SJSA1 (cell line): ENCODE data around the gene EMILIN1. TPM values are rescaled to one million over a fixed set of nuclear protein-coding genes. Genes with fewer than 3 reads are reported as not detected.
"Not testable (repeated sequence)": the region's sequence is repeated elsewhere in the genome, so short reads cannot be mapped to it uniquely, and the experiment has no call there.

Experiments
- DNase-seq, 2 experiments: peaks; one replicate each; pipeline ENCODE4 v3.0.0-alpha.2; 2015 to 2020; ENCODE audit warnings: low spot score in 2 of 2, low read depth in 1 of 2
- H3K27ac ChIP-seq: fragments of 250-450 bp; sonication (Bioruptor Pico); 2 replicates; pipeline ENCODE4 v1.5.1; 2020; ENCODE audit warnings: mild to moderate bottlenecking, moderate library complexity
- H3K27me3 ChIP-seq: fragments of 250-450 bp; sonication (Bioruptor Pico); replicated peaks from 2 replicates; pipeline ENCODE4 v1.5.1; 2020; ENCODE audit warnings: mild to moderate bottlenecking, moderate library complexity
- H3K36me3 ChIP-seq: fragments of 250-450 bp; sonication (Bioruptor Pico); 2 replicates; pipeline ENCODE4 v1.5.1; 2020; ENCODE audit warnings: mild to moderate bottlenecking
- H3K4me1 ChIP-seq: fragments of 250-450 bp; sonication (Bioruptor Pico); replicated peaks from 2 replicates; pipeline ENCODE4 v1.6.1; 2021; ENCODE audit warnings: mild to moderate bottlenecking
- H3K4me3 ChIP-seq: fragments of 250-450 bp; sonication (Bioruptor Pico); 2 replicates; pipeline ENCODE4 v1.5.1; 2020; ENCODE audit warnings: mild to moderate bottlenecking
- H3K9me3 ChIP-seq: fragments of 250-450 bp; sonication (Bioruptor Pico); replicated peaks from 2 replicates; pipeline ENCODE4 v1.5.1; 2020; ENCODE audit warnings: mild to moderate bottlenecking
- total RNA-seq: library from RNA; depleted of rRNA; stranded (reverse); fragments of >200 nt; shearing (Covaris generic); gene quantifications from 2 replicates; pipeline ENCODE4 v1.2.3, GENCODE V29; 2014

The EMILIN1 gene
- total RNA-seq, 1 experiment from 2014 or later, result 170 TPM

DNA sequence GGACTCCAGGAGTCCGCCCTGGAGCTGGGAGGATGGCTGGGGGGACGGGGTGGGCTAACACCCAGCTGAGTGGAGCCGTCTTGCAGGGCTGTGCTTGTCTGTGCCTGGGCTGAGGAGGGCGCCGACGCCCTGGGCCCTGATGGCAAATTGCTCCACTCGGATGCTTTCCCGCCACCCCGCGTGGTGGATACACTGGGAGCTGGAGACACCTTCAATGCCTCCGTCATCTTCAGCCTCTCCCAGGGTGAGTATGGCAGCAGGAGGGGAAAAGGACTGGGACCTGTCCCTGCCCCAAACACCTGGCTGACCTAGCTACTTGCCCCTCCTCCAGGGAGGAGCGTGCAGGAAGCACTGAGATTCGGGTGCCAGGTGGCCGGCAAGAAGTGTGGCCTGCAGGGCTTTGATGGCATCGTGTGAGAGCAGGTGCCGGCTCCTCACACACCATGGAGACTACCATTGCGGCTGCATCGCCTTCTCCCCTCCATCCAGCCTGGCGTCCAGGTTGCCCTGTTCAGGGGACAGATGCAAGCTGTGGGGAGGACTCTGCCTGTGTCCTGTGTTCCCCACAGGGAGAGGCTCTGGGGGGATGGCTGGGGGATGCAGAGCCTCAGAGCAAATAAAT is 21.0 kb downstream of the EMILIN1 start:
- no peaks in the 10 kb centered on the region for H3K9me3 ChIP-seq
- H3K27me3 ChIP-seq, result no peaks in the 10 kb centered on the region
- H3K36me3 ChIP-seq, result no peaks in the 10 kb centered on the region
- H3K27ac ChIP-seq, result no peak overlapping the region
- peaks cover 4% of the 10 kb centered on the region for H3K4me1 ChIP-seq
- no peak overlapping the region for H3K4me3 ChIP-seq
- DNase-seq, result no peak

DNA sequence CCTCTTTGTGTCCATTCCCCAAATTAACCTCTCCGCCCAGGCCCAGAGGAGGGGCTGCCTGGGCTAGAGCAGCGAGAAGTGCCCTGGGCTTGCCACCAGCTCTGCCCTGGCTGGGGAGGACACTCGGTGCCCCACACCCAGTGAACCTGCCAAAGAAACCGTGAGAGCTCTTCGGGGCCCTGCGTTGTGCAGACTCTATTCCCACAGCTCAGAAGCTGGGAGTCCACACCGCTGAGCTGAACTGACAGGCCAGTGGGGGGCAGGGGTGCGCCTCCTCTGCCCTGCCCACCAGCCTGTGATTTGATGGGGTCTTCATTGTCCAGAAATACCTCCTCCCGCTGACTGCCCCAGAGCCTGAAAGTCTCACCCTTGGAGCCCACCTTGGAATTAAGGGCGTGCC is 21.6 kb downstream of the EMILIN1 start:
- Histone ChIP-seq H3K27me3 (no peaks in the 10 kb centered on the region), H3K36me3 (no peaks in the 10 kb centered on the region), H3K9me3 (no peaks in the 10 kb centered on the region), H3K4me1 (peaks cover 4% of the 10 kb centered on the region), H3K4me3 (no peak overlapping the region), H3K27ac (no peak overlapping the region)
- DNase-seq, result no peak

DNA sequence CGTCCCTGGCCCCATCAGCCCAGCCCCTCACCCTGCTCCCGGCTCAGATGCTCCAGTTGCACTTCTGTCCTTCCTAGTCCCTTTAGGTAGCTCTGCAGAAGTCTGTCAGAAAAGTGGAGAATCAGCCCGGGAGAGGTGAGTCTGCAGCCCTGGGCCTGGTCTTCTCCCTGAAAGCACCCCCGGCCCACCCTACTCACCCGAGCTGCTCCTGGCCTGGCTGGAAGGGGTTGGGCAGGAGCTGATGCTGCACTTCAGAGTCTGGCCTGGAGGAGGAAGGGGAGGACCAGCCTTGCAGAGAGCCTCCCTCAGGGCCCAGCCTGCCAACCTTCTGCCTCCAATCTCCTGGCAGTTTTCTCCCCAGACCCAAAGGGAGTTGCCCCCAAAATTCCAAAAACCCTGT is 23.9 kb downstream of the EMILIN1 start:
- Histone ChIP-seq H3K9me3 (no peaks in the 10 kb centered on the region; the same call in 1 of the 2 replicates), H3K27ac (no peak overlapping the region), H3K27me3 (no peaks in the 10 kb centered on the region), H3K36me3 (no peaks in the 10 kb centered on the region), H3K4me1 (no peaks in the 10 kb centered on the region), H3K4me3 (no peak overlapping the region)
- no peak for DNase-seq

DNA sequence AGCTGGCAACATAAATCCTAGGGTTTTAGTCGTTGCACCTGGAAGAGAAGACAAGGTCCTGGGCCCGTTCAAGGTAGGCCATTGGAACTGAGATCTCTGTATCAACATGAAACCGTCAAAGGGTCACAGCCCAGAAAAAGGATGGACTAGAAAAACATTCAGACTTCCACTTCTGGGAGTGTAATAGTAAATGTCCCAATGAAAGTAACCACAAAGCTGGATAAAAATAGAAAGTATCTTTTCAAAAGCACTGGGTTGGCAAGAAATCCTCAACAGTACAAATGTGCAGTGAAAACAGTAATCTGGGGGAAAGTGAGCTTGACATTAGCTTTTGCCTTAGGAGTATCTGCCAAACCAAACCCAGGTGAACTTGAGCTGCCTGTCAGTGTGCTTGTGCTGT is 27.6 kb downstream of the EMILIN1 start:
- Histone ChIP-seq H3K4me1 (no peaks in the 10 kb centered on the region), H3K9me3 (no peaks in the 10 kb centered on the region; the same call in 1 of the 2 replicates), H3K4me3 (no peak overlapping the region), H3K36me3 (no peaks in the 10 kb centered on the region), H3K27me3 (no peaks in the 10 kb centered on the region), H3K27ac (no peak overlapping the region)
- no peak for DNase-seq

DNA sequence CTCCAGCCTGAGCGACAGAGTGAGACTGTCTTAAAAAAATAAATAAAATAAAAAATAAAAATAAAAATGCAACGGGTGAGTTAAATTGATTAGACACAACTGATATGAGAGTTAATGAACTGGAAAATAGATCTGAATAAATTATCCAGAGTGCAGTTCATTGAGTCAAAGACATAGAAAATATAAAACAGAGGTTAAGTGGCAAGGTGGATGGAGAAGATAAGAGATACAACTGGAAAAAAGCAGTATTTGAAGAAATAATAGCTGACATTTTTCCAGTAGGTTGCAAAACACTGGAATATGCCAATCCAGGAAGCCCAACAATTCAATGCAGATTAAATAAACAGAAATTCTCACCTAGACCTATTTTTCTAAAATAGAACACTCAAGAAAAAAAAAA is 29.8 kb downstream of the EMILIN1 start:
- no peak for DNase-seq
- no peaks in the 10 kb centered on the region for H3K36me3 ChIP-seq
- H3K9me3 ChIP-seq, result no peaks in the 10 kb centered on the region; the same call in 1 of the 2 replicates
- H3K27me3 ChIP-seq, result no peaks in the 10 kb centered on the region
- H3K27ac ChIP-seq, result no peak overlapping the region
- no peak overlapping the region for H3K4me3 ChIP-seq
- H3K4me1 ChIP-seq, result no peaks in the 10 kb centered on the region

DNA sequence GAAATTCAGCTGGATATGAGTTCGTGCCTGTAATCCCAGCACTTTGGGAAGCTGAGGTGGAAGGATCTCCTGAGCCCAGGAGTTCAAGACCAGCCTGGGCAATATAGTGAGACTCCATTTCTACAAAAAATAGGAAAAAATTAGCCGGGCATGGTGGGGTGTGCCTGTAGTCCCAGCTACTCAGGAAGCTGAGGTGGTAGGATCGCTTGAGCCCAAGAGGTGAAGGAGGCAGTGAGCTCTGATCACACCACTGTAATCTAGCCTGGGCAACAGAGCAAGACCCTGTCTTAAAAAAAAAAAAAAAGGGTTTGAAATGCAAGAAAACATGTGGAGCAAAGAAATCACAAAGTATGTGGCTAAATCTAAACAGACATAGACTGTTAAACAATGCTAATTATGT is 30.7 kb downstream of the EMILIN1 start:
- Histone ChIP-seq H3K4me3 (no peak overlapping the region), H3K9me3 (no peaks in the 10 kb centered on the region; the same call in 1 of the 2 replicates), H3K4me1 (no peaks in the 10 kb centered on the region), H3K27ac (no peak overlapping the region), H3K36me3 (no peaks in the 10 kb centered on the region), H3K27me3 (no peaks in the 10 kb centered on the region)
- no peak for DNase-seq

DNA sequence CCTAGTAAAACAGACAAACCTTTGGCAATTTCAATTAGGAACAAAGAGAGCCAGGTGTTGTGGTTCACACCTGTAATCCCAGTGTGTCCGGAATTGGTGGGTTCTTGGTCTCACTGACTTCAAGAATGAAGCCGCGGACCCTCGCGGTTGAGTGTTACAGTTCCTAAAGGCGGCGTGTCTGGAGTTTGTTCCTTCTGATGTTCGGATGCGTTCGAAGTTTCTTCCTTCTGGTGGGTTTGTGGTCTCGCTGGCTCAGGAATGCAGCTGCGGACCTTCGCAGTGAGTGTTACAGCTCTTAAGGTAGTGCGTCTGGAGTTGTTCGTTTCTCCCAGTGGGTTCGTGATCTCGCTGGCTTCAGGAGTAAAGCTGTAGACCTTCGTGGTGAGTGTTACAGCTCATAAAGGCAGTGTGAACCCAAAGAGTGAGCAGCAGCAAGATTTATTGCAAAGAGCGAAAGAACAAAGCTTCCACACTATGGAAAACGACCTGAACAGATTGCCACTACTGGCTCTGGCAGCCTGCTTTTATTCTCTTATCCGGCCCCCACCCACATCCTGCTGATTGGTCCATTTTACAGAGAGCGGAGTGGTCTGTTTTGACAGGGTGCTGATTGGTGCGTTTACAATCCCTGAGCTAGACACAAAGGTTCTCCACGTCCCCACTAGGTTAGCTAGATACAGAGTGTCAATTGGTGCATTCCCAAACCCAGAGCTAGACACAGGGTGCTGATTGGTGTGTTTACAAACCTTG is 32.4 kb downstream of the EMILIN1 start:
- not testable (repeated sequence) for H3K36me3 ChIP-seq, H3K4me1 ChIP-seq, H3K27me3 ChIP-seq, H3K9me3 ChIP-seq, H3K27ac ChIP-seq, DNase-seq, H3K4me3 ChIP-seq

DNA sequence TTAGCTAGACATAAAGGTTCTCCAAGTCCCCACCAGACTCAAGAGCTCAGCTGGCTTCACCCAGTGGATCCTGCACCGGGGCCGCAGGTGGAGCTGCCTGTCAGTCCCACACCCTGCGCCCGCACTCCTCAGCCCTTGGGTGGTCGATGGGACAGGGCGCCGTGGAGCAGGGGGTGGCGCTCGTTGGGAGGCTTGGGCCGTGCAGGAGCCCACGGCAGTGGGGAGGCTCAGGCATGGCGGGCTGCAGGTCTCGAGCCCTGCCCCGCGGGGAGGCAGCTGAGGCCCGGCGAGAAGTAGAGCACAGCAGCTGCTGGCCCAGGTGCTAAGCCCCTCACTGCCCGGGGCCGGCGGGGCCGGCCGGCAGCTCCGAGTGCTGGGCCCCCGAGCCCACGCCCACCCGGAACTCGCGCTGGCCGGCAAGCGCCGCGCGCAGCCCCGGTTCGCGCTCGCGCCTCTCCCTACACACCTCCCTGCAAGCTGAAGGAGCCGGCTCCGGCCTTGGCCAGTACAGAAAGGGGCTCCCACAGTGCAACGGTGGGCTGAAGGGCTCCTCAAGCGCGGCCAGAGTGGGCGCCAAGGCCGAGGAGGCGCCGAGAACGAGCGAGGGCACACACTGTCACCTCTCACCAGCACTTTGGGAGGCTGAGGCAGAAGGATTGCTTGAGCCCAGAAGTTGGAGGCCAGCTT is 33.1 kb downstream of the EMILIN1 start:
- H3K36me3 ChIP-seq, H3K4me1 ChIP-seq, H3K27ac ChIP-seq, H3K27me3 ChIP-seq, H3K9me3 ChIP-seq, H3K4me3 ChIP-seq, DNase-seq: not testable (repeated sequence)

DNA sequence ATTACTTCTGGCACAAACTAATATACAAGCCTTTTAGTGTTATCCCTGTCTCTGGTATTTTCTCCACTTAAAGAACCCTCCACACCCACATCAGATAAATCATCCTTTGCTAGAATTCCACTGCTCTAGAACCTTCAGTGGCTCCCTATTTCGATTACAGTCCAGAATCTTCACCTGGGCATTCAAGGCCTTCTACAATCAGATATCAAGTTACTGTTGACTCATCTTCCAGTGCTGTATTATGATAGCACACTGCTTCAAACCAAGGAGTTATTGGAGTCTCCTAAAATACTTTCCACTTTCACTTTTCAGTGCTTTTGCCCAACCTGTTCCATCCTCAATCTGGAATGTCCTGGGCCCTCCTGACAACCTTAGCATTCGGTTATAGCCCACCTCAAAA is 37.1 kb downstream of the EMILIN1 start:
- Histone ChIP-seq H3K4me3 (no peak overlapping the region), H3K36me3 (no peaks in the 10 kb centered on the region), H3K9me3 (no peaks in the 10 kb centered on the region), H3K4me1 (peaks cover 9% of the 10 kb centered on the region), H3K27me3 (peaks cover 19% of the 10 kb centered on the region), H3K27ac (no peak overlapping the region)
- no peak for DNase-seq

DNA sequence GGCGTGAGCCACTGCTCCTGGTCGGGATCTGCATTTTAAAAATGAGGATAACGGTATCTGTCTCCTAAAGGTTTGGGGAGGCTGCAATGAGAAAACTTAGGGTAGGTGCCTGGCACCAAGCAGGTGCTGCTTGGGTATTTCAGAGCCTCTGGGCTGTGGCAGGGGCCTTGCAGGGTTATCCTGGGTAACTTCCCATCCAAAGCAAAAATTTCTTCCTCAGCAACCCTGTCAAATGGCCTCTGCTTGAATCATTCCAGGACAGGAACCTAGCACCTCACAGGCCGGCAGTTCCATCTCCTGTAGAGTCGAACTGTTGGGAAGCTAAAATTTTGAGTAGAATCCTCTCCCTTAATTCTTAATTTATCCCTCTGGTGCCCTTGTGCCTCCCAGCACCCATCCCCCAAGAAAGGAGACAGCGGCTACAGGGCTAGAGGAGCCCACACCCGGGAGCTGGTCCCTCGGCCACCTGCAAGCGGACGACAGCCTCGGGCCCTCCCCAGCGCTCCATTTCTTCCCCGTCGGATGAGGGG is 39.6 kb downstream of the EMILIN1 start:
- DNase-seq, result no peak
- no peaks in the 10 kb centered on the region for H3K9me3 ChIP-seq
- peaks cover 19% of the 10 kb centered on the region for H3K27me3 ChIP-seq
- H3K4me3 ChIP-seq, result no peak overlapping the region
- no peak overlapping the region for H3K27ac ChIP-seq
- peaks cover 15% of the 10 kb centered on the region for H3K4me1 ChIP-seq
- no peaks in the 10 kb centered on the region for H3K36me3 ChIP-seq

DNA sequence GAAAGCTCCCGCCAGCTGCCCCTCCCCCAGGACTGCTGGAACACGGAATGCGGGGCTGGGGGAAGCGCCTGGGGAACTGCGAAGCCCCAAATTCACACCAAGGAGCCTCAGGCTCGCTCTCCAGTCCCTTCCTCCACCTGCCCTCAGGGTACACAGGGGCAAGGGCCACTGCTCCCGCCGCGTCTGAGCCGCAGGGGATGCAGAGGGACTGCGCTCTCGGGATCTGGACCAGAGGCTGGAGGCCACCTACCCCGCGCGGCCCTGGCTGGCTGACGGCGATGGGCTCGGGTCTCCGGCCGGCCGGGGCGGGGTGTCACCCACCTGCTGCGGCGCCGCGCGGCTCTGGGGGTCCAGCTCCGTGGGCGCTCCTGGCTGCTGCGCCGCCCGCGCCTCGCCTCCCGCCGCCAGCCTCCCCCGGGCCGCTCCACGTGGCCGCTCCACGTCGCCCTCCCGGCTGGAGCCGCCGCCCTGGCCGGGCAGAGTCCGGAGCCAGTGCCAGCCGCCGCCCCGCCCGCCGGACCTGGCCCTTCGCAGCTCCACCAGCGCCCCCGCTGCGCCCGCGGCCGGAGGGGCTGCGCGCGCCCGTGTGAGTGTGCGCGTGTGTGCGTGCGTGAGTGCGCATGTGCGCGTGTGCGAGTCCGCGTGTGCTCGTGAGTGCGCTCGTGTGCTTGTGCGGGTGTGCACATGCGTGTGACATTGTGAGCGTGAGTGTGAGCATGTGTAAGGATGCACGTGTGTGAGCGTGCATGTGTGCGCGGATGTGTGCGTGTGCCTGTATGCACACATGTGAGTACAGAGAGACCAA is 40.3 kb downstream of the EMILIN1 start, which contains the start of gene CGREF1:
Gene CGREF1, minus strand, starts transcription at position 604 of the 805 bp plus-strand sequence. CDS start 14,762 bp downstream, outside the sequence.
- H3K4me3 ChIP-seq, result peak within 1 kb of the TSS; percentile 28
- H3K4me1 ChIP-seq, result peaks cover 22% of the 10 kb centered on the region
- H3K9me3 ChIP-seq, result no peaks in the 10 kb centered on the region
- H3K36me3 ChIP-seq, result no peaks in the 10 kb centered on the region
- peaks cover 19% of the 10 kb centered on the region for H3K27me3 ChIP-seq
- no peak for DNase-seq
- H3K27ac ChIP-seq, result no peak within 1 kb of the TSS

DNA sequence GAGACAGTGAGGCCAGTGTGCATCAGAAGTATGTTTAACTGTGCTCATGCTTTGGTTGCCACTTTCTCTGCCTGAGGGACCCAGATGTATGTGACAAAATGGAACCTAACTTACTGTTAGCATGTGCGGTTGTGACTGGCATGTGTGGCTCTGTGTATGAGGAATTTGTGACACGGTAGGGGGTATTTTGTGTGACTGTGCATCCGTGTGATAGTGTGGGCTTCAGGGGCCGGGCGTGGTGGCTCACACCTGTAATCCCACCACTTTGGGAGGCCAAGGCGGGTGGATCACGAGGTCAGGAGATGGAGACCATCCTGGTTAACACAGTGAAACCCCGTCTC is 40.9 kb downstream of the EMILIN1 start:
- not testable (repeated sequence) for H3K4me3 ChIP-seq, DNase-seq, H3K36me3 ChIP-seq, H3K9me3 ChIP-seq, H3K27ac ChIP-seq
- peaks cover 19% of the 10 kb centered on the region for H3K27me3 ChIP-seq
- H3K4me1 ChIP-seq, result peaks cover 24% of the 10 kb centered on the region

DNA sequence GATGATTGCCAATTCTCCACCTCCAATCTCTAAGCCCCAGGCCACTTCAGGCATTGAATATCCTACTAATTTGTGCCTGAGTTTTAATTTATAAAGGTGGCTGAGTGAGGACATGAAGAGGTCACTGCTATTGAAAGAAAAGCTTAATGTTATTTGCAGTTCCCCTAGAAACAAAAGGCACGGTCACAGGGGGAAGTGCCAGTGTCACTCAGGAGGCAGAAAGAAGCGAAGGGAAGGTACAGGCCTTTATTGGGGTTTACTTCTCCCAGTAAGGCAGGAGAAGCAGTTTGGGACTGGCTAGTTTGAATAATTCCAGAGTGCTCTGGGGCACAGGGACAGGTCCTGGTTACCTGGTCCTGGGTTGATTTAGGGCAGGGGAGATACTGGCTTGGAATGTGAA is 43.5 kb downstream of the EMILIN1 start:
- H3K4me1 ChIP-seq, result peaks cover 24% of the 10 kb centered on the region
- no peak overlapping the region for H3K4me3 ChIP-seq
- no peak overlapping the region for H3K27ac ChIP-seq
- no peaks in the 10 kb centered on the region for H3K36me3 ChIP-seq
- peaks cover 19% of the 10 kb centered on the region for H3K27me3 ChIP-seq
- DNase-seq, result no peak
- H3K9me3 ChIP-seq, result no peaks in the 10 kb centered on the region
